Vagina (tissue), 2 donors: Measurements from ENCODE around the gene CPT1B. TPM values are rescaled to one million over a fixed set of nuclear protein-coding genes. Genes with fewer than 3 reads are reported as not detected.

Source experiments
- DNase-seq, 2 donors: peaks; one replicate each; pipeline ENCODE4 v3.0.0-alpha.2; 2017; ENCODE audit errors: extremely low spot score in 2 of 2
- H3K27ac ChIP-seq: fragments of 200-600 bp; sonication (generic); one replicate; pipeline ENCODE4 v1.5.1; 2019
- H3K27me3 ChIP-seq: fragments of 200-600 bp; sonication (generic); one replicate; pipeline ENCODE4 v1.5.1; 2019
- H3K36me3 ChIP-seq, 2 donors: fragments of 200-600 bp; sonication (generic); one replicate each; pipeline ENCODE4 v1.5.1; 2017 to 2019
- H3K4me1 ChIP-seq: fragments of 200-600 bp; sonication (generic); one replicate; pipeline ENCODE4 v1.5.1; 2019
- H3K4me3 ChIP-seq, 2 donors: fragments of 200-600 bp; sonication (generic); 1 replicate in 1 of 2; 2 replicates in 1 of 2; pipeline ENCODE4 v1.5.1; 2016 to 2019
- H3K9me3 ChIP-seq: fragments of 200-600 bp; sonication (generic); one replicate; pipeline ENCODE4 v1.5.1; 2019
- CTCF ChIP-seq, 3 experiments: fragments of 450-650 bp in 2 of 3; fragments of 200-600 bp in 1 of 3; sonication (generic) in 1 of 3; IDR thresholded peaks; one replicate each; pipeline ENCODE4 v1.5.1; 2017 to 2019; ENCODE audit warnings: antibody characterized with exemption in 3 of 3, mild to moderate bottlenecking in 2 of 3, moderate library complexity in 2 of 3
- POLR2A ChIP-seq, 2 donors: fragments of 450-650 bp; IDR thresholded peaks; one replicate each; pipeline ENCODE4 v1.6.1; 2017; ENCODE audit warnings: antibody characterized with exemption in 2 of 2, mild to moderate bottlenecking in 2 of 2, moderate library complexity in 2 of 2
- POLR2AphosphoS5 ChIP-seq, 2 donors: sonication (generic); formaldehyde crosslinking; IDR thresholded peaks; one replicate each; pipeline ENCODE4 v1.9.0; 2017; ENCODE audit warnings: antibody characterized with exemption in 2 of 2, mild to moderate bottlenecking in 2 of 2, low read depth in 1 of 2; ENCODE audit not compliant: insufficient read depth in 1 of 2
- intact Hi-C: fragments of 100-400 bp; cut with DNase I; formaldehyde crosslinking; loops from one replicate; pipeline ENCODE4 v1.15.1; 2023
- total RNA-seq: library from RNA; depleted of rRNA; stranded (reverse); fragments of >200 nt; gene quantifications from one replicate; pipeline ENCODE4 v1.2.3, GENCODE V29; 2016

The CPT1B gene
- total RNA-seq, 1 donor from 2014 or later, result 29.2 TPM

GRCh38 chr22:50577697-50577986 lies 585 bp downstream of the CPT1B start:
- H3K4me1 ChIP-seq, result peaks cover 18% of the 10 kb centered on the region
- no peak for TF ChIP-seq CTCF (IDR thresholded peaks at IDR 0.05)
- no peak for TF ChIP-seq POLR2AphosphoS5 (IDR thresholded peaks at IDR 0.05; ENCODE audit: insufficient read depth in 1 of 2, low read depth in 1 of 2)
- no peaks in the 10 kb centered on the region for H3K36me3 ChIP-seq
- intact Hi-C loops, result no loop called here
- DNase-seq, result no peak
- H3K27ac ChIP-seq, result no peak overlapping the region
- no peaks in the 10 kb centered on the region for H3K9me3 ChIP-seq
- no peaks in the 10 kb centered on the region for H3K27me3 ChIP-seq
- H3K4me3 ChIP-seq, result no peak overlapping the region

- no peak for DNase-seq
- no peaks in the 10 kb centered on the region for H3K9me3 ChIP-seq
- TF ChIP-seq POLR2AphosphoS5 (IDR thresholded peaks at IDR 0.05; ENCODE audit: insufficient read depth in 1 of 2, low read depth in 1 of 2), result no peak
- no peak for TF ChIP-seq POLR2A (IDR thresholded peaks at IDR 0.05)
- no peak overlapping the region for H3K27ac ChIP-seq
- H3K27me3 ChIP-seq, result no peaks in the 10 kb centered on the region
- no peaks in the 10 kb centered on the region for H3K36me3 ChIP-seq
- intact Hi-C loops, result no loop called here
- no peak overlapping the region for H3K4me3 ChIP-seq
- H3K4me1 ChIP-seq, result peaks cover 18% of the 10 kb centered on the region
Observed at GRCh38 chr22:50576806-50577696, 1.2 kb downstream of the CPT1B start.

- Histone ChIP-seq H3K36me3 (peaks cover 0 to 2% of the 10 kb centered on the region in 2 donors), H3K4me3 (no peak overlapping the region), H3K9me3 (no peaks in the 10 kb centered on the region), H3K27ac (no peak overlapping the region), H3K4me1 (peaks cover 9% of the 10 kb centered on the region), H3K27me3 (no peaks in the 10 kb centered on the region)
- intact Hi-C loops, result no loop called here
- TF ChIP-seq CTCF (IDR thresholded peaks at IDR 0.05), result no peak
- TF ChIP-seq POLR2AphosphoS5 (IDR thresholded peaks at IDR 0.05; ENCODE audit: insufficient read depth in 1 of 2, low read depth in 1 of 2), result no peak
- TF ChIP-seq POLR2A (IDR thresholded peaks at IDR 0.05), result no peak
- no peak for DNase-seq
Observed at GRCh38 chr22:50576070-50576469, 2.2 kb downstream of the CPT1B start.

GRCh38 chr22:50575426-50575941 lies 2.7 kb downstream of the CPT1B start:
- H3K36me3 ChIP-seq, result peaks cover 0 to 8% of the 10 kb centered on the region in 2 donors

GRCh38 chr22:50574383-50574755 lies 3.9 kb downstream of the CPT1B start:
- H3K36me3 ChIP-seq, result peaks cover 0 to 9% of the 10 kb centered on the region in 2 donors
- intact Hi-C loops, result no loop called here
- H3K4me1 ChIP-seq, result peaks cover 9% of the 10 kb centered on the region
- H3K4me3 ChIP-seq, result no peak overlapping the region
- DNase-seq, result no peak
- no peaks in the 10 kb centered on the region for H3K9me3 ChIP-seq
- TF ChIP-seq CTCF (IDR thresholded peaks at IDR 0.05) (no peak), POLR2A (IDR thresholded peaks at IDR 0.05) (no peak), POLR2AphosphoS5 (IDR thresholded peaks at IDR 0.05; ENCODE audit: insufficient read depth in 1 of 2, low read depth in 1 of 2) (no peak)
- H3K27me3 ChIP-seq, result no peaks in the 10 kb centered on the region
- no peak overlapping the region for H3K27ac ChIP-seq

More at GRCh38 chr22:50575426-50575941, 2.7 kb downstream of the CPT1B start:
- TF ChIP-seq POLR2A (IDR thresholded peaks at IDR 0.05) (no peak), CTCF (IDR thresholded peaks at IDR 0.05) (no peak), POLR2AphosphoS5 (IDR thresholded peaks at IDR 0.05; ENCODE audit: insufficient read depth in 1 of 2, low read depth in 1 of 2) (no peak)
- no peak for DNase-seq
- Histone ChIP-seq H3K27me3 (no peaks in the 10 kb centered on the region), H3K4me3 (no peak overlapping the region), H3K27ac (no peak overlapping the region), H3K9me3 (no peaks in the 10 kb centered on the region), H3K4me1 (peaks cover 9% of the 10 kb centered on the region)
- intact Hi-C loops, result no loop called here
